Nucleus accumbens (tissue), 56 donors: ENCODE measurements around the gene GPR157.

ENCODE experiments used
- DNase-seq, 56 donors: peaks; one replicate each; lab custom pipeline; 2025; lab: John Stamatoyannopoulos, UW

The GPR157 gene

GRCh38 chr1:9068981-9069325 lies 59.9 kb downstream of the GPR157 start:
- no peak for DNase-seq

DNA sequence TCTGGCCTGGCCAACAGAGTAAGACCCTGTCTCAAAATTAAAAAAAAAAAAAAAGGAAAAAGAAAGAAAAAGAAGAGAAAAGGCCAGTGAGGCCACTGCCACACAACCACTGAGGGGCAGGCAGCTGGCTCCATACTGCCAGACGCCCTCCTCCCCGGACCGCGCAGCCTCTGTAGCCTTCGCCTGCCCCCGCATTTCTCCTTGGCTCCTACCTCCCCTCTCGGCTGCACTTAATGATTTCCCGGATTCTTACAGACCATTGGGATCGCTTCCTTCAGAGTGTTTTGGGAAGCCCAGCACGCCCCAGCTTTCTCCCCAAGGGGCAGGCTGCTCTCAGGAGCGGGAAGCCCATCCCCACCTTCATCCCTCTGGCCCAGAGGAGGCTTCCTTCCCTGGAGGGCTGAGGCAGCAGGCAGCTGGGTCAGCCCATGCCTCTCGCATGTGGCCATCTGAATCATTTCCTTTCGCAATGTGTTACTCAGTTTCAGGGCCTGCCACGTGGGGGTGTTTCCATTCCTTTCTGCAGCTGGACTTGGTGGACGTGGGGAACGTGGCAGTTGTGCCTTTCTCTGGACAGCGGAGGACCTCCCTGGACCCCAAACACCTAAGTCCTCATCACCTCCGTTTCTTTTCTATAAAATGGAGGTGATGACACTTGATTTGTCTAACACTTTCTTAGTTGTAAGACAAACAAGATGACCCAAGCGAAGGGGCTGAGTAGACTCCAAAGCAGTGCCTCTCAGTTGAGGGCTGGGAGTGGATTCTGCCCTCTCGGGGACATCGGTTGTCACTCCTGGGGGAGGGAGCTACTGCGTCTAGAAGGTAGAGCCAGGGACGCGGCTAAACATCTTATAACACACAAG lies 61.7 kb downstream of the GPR157 start:
- peak in 21 of 56 donors; percentile 4 to 49 (median 14) for DNase-seq

DNA sequence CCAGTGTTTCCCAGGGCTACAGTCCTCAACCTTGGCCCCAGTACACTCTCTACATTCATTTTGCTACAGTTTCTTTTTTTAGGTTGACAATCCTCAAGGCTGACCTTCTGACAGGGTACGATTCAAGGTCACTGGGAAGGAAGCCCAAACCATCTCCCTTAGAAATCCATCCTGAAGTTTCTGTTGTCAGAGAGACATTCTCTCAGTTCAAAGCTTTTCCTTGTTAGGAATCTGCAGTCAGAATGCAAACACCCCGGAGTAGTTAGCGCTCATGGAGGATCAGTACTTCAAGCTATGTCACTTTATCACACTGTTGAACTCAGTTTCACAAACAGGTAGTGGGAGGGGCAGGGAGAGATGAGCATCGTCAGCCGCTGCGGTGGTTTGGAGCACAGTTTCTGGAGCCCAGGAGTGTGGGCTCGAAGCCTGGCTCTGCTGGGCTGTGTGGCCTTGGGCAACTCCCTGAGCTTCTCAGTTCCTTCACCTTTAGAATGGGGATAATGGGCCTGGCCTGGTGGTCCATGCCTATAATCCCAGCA lies 63.6 kb downstream of the GPR157 start:
- DNase-seq = peak in 1 of 56 donors; percentile 1

GRCh38 chr1:9062846-9063245 lies 66.1 kb downstream of the GPR157 start:
- DNase-seq = no peak

DNA sequence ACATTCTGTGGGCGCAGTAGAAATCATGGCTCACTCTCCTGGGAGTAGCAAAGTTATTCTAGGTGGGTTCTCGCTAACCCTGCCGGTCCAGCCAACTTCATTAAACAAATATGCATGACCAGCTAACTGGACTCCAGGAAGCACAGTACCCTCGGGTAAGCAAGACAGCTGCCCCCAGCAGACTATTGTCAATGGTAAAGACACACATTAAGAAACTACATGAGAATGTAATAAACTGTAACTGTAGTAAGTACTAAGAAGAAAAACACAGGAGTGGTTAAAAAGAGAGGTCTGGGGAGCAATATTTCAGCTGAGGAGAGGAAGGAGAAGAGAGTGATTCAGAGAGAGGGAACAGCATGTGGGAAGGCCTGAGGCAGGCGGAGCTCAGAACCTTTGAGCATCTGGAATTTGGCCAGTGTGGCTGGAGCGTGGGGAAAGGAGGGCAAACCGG lies 66.9 kb downstream of the GPR157 start:
- DNase-seq = no peak

- DNase-seq = peak in 2 of 56 donors; percentile 3 to 22
Observed at GRCh38 chr1:9061252-9061960, 67.5 kb downstream of the GPR157 start.

DNA sequence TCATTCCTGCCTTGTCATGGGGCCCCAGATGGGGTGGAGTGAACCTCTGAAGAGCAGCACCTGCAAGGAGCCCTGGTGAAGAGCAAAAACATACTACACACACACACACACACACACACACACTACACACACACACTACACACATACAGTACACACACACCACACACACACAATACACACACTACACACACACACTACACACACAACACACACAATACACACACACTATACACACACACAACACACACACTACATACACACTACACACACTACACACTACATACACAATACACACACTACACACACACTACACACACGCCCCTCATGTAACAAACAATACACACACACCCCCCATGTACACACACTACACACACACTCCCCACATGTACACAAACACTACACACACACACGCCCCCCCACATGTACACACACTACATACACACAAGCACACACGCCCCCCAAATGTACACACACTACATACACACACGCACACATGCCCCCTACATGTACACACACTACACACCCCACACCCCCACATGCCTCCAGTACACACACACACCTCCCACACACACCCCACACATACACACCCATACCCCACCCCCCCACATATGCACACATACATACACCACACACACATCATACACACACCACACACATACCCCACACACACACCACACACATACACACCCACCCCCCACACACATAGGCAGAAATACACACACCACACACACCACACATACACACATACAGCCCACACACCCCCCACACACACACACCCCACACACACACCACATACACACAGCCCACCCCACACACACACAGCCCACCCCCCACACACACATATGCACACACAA lies 68.8 kb downstream of the GPR157 start:
- no peak for DNase-seq

- no peak for DNase-seq
Observed at GRCh38 chr1:9058465-9058864, 70.4 kb downstream of the GPR157 start.

- no peak for DNase-seq
Observed at GRCh38 chr1:9057851-9058250, 71.1 kb downstream of the GPR157 start.

DNA sequence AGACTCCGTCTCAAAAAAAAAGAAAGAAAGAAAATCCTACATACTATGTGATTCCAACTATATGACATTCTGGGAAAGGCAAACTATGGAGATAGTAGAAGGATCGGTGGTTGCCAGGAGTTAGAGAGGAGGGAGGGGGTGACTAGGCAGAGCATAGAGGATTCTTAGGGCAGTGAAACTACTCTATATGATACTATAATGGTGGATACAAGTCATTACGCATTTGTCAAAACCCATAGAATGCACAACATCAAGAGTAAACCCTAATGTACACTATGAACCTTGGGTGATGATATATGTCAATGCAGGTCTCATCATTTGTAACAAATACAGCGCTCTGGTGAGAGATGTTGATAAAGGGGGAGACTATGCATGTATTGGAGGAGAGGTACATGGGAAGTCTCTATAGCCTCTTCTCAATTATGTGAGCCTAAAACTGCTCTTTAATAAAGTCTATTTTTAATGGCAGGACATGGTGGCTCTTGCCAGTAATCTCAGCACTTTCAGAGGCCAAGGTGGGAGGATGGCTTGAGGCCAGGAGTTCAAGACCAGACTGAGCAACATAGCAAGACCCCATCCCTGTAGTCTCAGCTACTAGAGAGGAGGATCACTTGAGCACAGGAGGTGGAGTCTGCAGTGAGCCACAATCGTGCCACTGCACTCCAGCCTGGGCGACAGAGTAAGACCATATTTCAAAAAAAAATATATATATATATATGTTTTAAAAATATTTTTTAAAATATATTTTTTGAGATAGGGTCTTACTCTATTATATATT lies 76.4 kb downstream of the GPR157 start:
- no peak for DNase-seq

DNA sequence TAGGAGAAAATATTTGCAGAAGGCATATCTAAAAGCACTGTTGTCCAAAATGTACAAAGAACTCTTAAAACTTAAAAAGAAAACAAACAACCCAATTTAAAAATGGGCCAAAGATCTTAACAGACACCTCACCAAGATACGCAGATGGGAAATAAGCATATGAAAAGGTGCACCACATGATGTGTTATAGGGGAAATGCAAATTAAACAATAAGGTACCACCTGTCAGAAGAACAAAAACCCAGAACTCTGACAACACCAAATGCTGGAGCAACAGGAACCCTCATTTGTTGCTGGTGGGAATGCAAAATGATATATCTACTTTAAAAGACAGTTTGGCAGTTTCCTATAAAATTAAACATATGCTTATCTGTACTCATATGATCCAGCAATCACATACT lies 77.5 kb downstream of the GPR157 start:
- no peak for DNase-seq

- DNase-seq = no peak
Observed at GRCh38 chr1:9050803-9051202, 78.1 kb downstream of the GPR157 start.
